Heart left ventricle (tissue), 13 donors: ENCODE measurements around the gene GPR107.

ENCODE experiments used
- CTCF ChIP-seq, 12 donors: fragments of 200-600 bp; sonication (generic) in 4 of 12; IDR thresholded peaks; one replicate each; pipeline versions ENCODE4 v1.5.0 to v1.8.0; 2018 to 2022; ENCODE audit warnings: antibody characterized with exemption in 12 of 12, mild to moderate bottlenecking in 5 of 12
- POLR2A ChIP-seq, 2 donors: fragments of 450-650 bp; IDR thresholded peaks; one replicate each; pipeline ENCODE4 v1.6.1; 2017; ENCODE audit warnings: antibody characterized with exemption in 2 of 2, mild to moderate bottlenecking in 2 of 2, moderate library complexity in 2 of 2
- donor health status: ischemic (EF 13 %, LVEDD 7.1; RV severe dilation, severe dysfunction).
- donor health status: DM: no; HTN: yes; CAD: no.
- donor health status: DM: no; HTN: no; CAD: no.
- donor health status: ischemic (EF 25% LVEDD 6.9; RV normal size, moderate dysfunction).
- donor health status: ischemic (EF 25% LVEDD 5.7; RV mildly dilated, moderate dysfunction).
- donor health status: ischemic (EF 35%, LVEDD 5.7; RV mildly dilated, moderate dysfunction).
- donor health status: nonischemic (EF 11% LVEDD 7.7; RV severe dilation, severe dysfunction).
- donor health status: DM: yes; HTN: yes; CAD: no.
- donor health status: PGD.
- donor health status: ischemic (EF 29% LVEDD 5.4; RV normal size, mild dysfunction).
- donor health status: nonischemic (EF 23%, LVEDD 6.1; RV moderate dilation, normal function).

- TF ChIP-seq CTCF (IDR thresholded peaks at IDR 0.05) = no peak
- no peak for TF ChIP-seq POLR2A (IDR thresholded peaks at IDR 0.05)
Observed at GRCh38 chr9:130147198-130147597, 93.5 kb downstream of the GPR107 start.
